Right lobe of liver (tissue), 4 donors: ENCODE data around the gene SLC6A11.

Source experiments
- CTCF ChIP-seq, 4 donors: fragments of 200-600 bp in 3 of 4; fragments of 450-650 bp in 1 of 4; IDR thresholded peaks; one replicate each; pipeline versions ENCODE4 v1.5.1 to v1.8.0; 2016 to 2022; ENCODE audit warnings: antibody characterized with exemption in 4 of 4, mild to moderate bottlenecking in 2 of 4
- POLR2A ChIP-seq: fragments of 450-650 bp; IDR thresholded peaks from one replicate; pipeline ENCODE4 v1.6.1; 2017; ENCODE audit warnings: antibody characterized with exemption, mild to moderate bottlenecking
- donor health status: DM: no; HTN: no; CAD: no.
- donor health status: DM: no; HTN: no; CAD: no.
- donor health status: DM: no; HTN: yes; CAD: no.

GRCh38 chr3:10988991-10989484 is 173.0 kb downstream of the SLC6A11 start:
- no peak for TF ChIP-seq CTCF (IDR thresholded peaks at IDR 0.05)
- no peak for TF ChIP-seq POLR2A
